Liver (tissue), 9 donors: ENCODE measurements around the gene CHL1. TPM values are rescaled to one million over a fixed set of nuclear protein-coding genes. Genes with fewer than 3 reads are reported as not detected.

ENCODE experiments used
- DNase-seq: peaks from one replicate; pipeline ENCODE4 v3.0.0-alpha.2; 2017; ENCODE audit warnings: low spot score
- H3K27ac ChIP-seq, 2 donors: one replicate each; pipeline ENCODE4 v1.7.0; 2013; ENCODE audit warnings: inconsistent platforms in 2 of 2, low read length in 2 of 2, control low read depth in 1 of 2, low read depth in 1 of 2, mild to moderate bottlenecking in 1 of 2
- H3K27me3 ChIP-seq, 4 donors: one replicate each; pipeline versions ENCODE4 v1.6.1 to v1.7.0; 2013; ENCODE audit warnings: low read length in 3 of 4, inconsistent platforms in 1 of 4, mild to moderate bottlenecking in 1 of 4, moderate library complexity in 1 of 4; ENCODE audit not compliant: control insufficient read depth in 4 of 4, insufficient read depth in 4 of 4
- H3K36me3 ChIP-seq, 4 donors: one replicate each; pipeline versions ENCODE4 v1.6.1 to v1.7.0; 2013; ENCODE audit warnings: low read length in 3 of 4, mild to moderate bottlenecking in 3 of 4, low read depth in 1 of 4, moderate library complexity in 1 of 4; ENCODE audit not compliant: control insufficient read depth in 4 of 4, insufficient read depth in 3 of 4
- H3K4me1 ChIP-seq, 4 donors: one replicate each; pipeline versions ENCODE4 v1.6.1 to v1.7.0; 2013; ENCODE audit warnings: low read length in 3 of 4, mild to moderate bottlenecking in 3 of 4, moderate library complexity in 1 of 4; ENCODE audit not compliant: control insufficient read depth in 4 of 4, insufficient read depth in 4 of 4
- H3K4me3 ChIP-seq, 3 donors: one replicate each; pipeline versions ENCODE4 v1.6.1 to v1.7.0; 2013; ENCODE audit warnings: low read length in 3 of 3, control low read depth in 1 of 3, low read depth in 1 of 3, mild to moderate bottlenecking in 1 of 3
- H3K9ac ChIP-seq, 2 donors: one replicate each; pipeline ENCODE4 v1.7.0; 2013; ENCODE audit warnings: low read length in 2 of 2, mild to moderate bottlenecking in 2 of 2, moderate library complexity in 2 of 2, control low read depth in 1 of 2, low read depth in 1 of 2
- H3K9me3 ChIP-seq, 4 donors: one replicate each; pipeline versions ENCODE4 v1.6.1 to v1.7.0; 2013; ENCODE audit warnings: low read length in 3 of 4; ENCODE audit not compliant: control insufficient read depth in 4 of 4
- FOXA2 ChIP-seq: IDR thresholded peaks from 2 replicates; pipeline ENCODE4 v1.6.1; 2016; ENCODE audit warnings: antibody characterized with exemption
- GABPA ChIP-seq, 2 donors: IDR thresholded peaks in 1 of 2; conservative IDR thresholded peaks in 1 of 2; 2 replicates each; pipeline ENCODE4 v1.6.1; 2016; ENCODE audit warnings: antibody characterized with exemption in 2 of 2, mild to moderate bottlenecking in 1 of 2, moderate library complexity in 1 of 2
- HNF4A ChIP-seq, 2 donors: conservative IDR thresholded peaks; 2 replicates each; pipeline ENCODE4 v1.6.1; 2016; ENCODE audit warnings: antibody characterized with exemption in 2 of 2, mild to moderate bottlenecking in 2 of 2
- HNF4G ChIP-seq: IDR thresholded peaks from 2 replicates; pipeline ENCODE4 v1.6.1; 2016; ENCODE audit warnings: antibody characterized with exemption
- RAD21 ChIP-seq, 2 donors: IDR thresholded peaks; 2 replicates each; pipeline ENCODE4 v1.6.1; 2016; ENCODE audit warnings: antibody characterized with exemption in 2 of 2, mild to moderate bottlenecking in 2 of 2
- RXRA ChIP-seq, 2 donors: IDR thresholded peaks; 2 replicates each; pipeline ENCODE4 v1.6.1; 2017 to 2018; ENCODE audit warnings: antibody characterized with exemption in 2 of 2, mild to moderate bottlenecking in 1 of 2
- SP1 ChIP-seq: IDR thresholded peaks from 2 replicates; pipeline ENCODE4 v1.6.1; 2018; ENCODE audit warnings: antibody characterized with exemption, mild to moderate bottlenecking
- TAF1 ChIP-seq: conservative IDR thresholded peaks from 2 replicates; pipeline ENCODE4 v1.6.1; 2016; ENCODE audit warnings: antibody characterized with exemption, mild to moderate bottlenecking
- YY1 ChIP-seq: IDR thresholded peaks from 2 replicates; pipeline ENCODE4 v1.6.1; 2016; ENCODE audit warnings: antibody characterized with exemption, mild to moderate bottlenecking
- WGBS: extraction: QIAGEN DNeasy Blood & Tissue Kit; methylation state at CpG from one replicate; pipeline ENCODE4 v1.1.7; 2013; 5-methylcytosine and 5-hydroxymethylcytosine counted together
- polyA plus RNA-seq, 2 donors: library from polyadenylated mRNA; stranded (reverse) in 1 of 2; unstranded in 1 of 2; fragments of 200-250 nt in 1 of 2; fragments of >200 nt in 1 of 2; fragmentation: Nextera tagmentation in 1 of 2; extraction: Ambion mirVana in 1 of 2; gene quantifications; one replicate each; pipeline versions ENCODE4 v1.2.1 to v1.2.3, GENCODE V29; 2013 to 2015
- total RNA-seq, 2 donors: library from RNA; depleted of rRNA; stranded (reverse); fragments of >200 nt; gene quantifications; one replicate each; pipeline ENCODE4 v1.2.3, GENCODE V29; 2014
- TF ChIP-seq, protein P1 (sequence below): IDR thresholded peaks from 2 replicates; pipeline ENCODE4 v1.6.1; 2016; ENCODE audit warnings: antibody characterized with exemption
- TF ChIP-seq, protein P2 (sequence below): fragments of 150-350 bp; IDR thresholded peaks from 2 replicates; pipeline ENCODE4 v1.5.1; 2017; ENCODE audit warnings: improper control_type of control experiment, low read depth, low read length; ENCODE audit not compliant: missing input control
- TF ChIP-seq, protein P3 (sequence below): IDR thresholded peaks from 2 replicates; pipeline ENCODE4 v1.6.1; 2016; ENCODE audit warnings: antibody characterized with exemption
- donor health status: healthy.
- donor health status: healthy.
- donor health status: healthy.
- donor health status: healthy.
- donor health status: healthy.

The CHL1 gene
- total and polyA plus RNA-seq, 4 donors = 0.03 to 8.1 (median 0.66) TPM

DNA sequence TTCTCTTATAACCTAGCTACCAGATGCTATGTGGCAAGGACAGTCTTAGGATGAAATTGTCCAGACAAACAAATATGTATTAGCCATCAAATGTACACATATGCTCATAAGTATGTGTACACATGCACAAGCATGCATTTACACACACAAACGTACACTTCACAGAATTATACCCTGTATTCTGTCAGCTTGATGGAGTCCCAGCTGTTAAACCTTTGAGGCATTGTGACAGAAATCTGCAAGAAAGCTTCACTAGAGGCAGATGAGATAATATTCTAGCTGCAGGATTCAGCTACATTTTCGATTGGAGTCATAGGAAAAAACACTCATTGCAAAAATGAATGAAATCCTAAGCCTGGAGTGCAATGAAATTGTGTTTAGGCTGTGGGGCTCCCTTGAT, 110.6 kb downstream of the CHL1 start:
- no peak for TF ChIP-seq SP1
- no peak for TF ChIP-seq GABPA (IDR thresholded peaks at IDR 0.05 in 1 of 2, conservative IDR thresholded peaks at IDR 0.05 in 1 of 2)
- no peak for TF ChIP-seq RAD21 (IDR thresholded peaks at IDR 0.05)
- no peak for TF ChIP-seq TAF1
- TF ChIP-seq FOXA2 = no peak
- no peak for TF ChIP-seq HNF4G
- TF ChIP-seq, protein P1, sequence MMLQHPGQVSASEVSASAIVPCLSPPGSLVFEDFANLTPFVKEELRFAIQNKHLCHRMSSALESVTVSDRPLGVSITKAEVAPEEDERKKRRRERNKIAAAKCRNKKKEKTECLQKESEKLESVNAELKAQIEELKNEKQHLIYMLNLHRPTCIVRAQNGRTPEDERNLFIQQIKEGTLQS = no peak
- TF ChIP-seq RXRA (IDR thresholded peaks at IDR 0.05) = no peak
- TF ChIP-seq, protein P2, sequence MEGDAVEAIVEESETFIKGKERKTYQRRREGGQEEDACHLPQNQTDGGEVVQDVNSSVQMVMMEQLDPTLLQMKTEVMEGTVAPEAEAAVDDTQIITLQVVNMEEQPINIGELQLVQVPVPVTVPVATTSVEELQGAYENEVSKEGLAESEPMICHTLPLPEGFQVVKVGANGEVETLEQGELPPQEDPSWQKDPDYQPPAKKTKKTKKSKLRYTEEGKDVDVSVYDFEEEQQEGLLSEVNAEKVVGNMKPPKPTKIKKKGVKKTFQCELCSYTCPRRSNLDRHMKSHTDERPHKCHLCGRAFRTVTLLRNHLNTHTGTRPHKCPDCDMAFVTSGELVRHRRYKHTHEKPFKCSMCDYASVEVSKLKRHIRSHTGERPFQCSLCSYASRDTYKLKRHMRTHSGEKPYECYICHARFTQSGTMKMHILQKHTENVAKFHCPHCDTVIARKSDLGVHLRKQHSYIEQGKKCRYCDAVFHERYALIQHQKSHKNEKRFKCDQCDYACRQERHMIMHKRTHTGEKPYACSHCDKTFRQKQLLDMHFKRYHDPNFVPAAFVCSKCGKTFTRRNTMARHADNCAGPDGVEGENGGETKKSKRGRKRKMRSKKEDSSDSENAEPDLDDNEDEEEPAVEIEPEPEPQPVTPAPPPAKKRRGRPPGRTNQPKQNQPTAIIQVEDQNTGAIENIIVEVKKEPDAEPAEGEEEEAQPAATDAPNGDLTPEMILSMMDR = no peak
- no peak for TF ChIP-seq HNF4A (conservative IDR thresholded peaks at IDR 0.05)
- H3K27ac ChIP-seq = no peak overlapping the region
- no peaks in the 10 kb centered on the region for H3K27me3 ChIP-seq
- WGBS = 41% methylated on average over 2 of the region's 2 CpGs
- no peaks in the 10 kb centered on the region for H3K9me3 ChIP-seq
- H3K9ac ChIP-seq = no peak overlapping the region
- no peak for DNase-seq
- H3K4me3 ChIP-seq = no peak overlapping the region
- no peaks in the 10 kb centered on the region for H3K36me3 ChIP-seq
- H3K4me1 ChIP-seq = peaks cover 0 to 2% (median 0%) of the 10 kb centered on the region in 4 donors

DNA sequence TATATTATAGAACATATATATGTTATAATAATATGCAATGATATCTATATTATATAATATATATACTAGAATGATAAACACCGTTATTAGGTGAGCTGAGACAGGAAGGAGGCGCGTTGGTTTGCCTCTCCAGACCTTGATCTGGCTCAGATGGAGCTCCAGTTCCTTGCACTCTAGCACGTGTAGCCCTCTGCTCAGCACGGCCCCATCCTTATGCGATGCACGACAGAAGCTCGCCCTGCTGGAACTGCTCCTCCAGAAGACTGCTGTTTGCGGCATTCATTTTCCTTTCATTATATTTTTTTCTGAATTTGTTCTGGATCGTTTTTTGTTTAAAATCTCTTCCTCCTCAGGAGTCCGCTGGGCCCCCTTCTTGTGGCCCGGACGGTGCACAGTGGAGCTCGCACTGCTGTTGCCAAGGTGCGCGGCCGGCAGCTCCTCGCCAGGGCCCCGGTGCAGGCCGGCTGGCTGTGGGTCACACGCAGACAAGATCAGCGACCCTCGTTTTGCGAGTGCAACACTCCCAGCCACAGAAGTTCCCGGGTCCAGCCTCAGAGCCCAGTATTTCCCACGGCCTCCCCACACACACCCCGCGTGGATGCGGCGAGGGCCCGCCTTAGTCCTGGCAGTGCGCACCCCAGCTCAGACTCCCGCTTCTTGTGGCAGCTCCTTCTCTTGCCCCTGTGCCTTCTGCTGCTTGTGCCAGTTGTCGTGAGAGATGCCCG, 112.2 kb downstream of the CHL1 start:
- 28% methylated on average over 35 of the region's 35 CpGs for WGBS
- peaks cover 0 to 2% (median 0%) of the 10 kb centered on the region in 4 donors for H3K4me1 ChIP-seq
- H3K36me3 ChIP-seq = no peaks in the 10 kb centered on the region
- no peak overlapping the region for H3K27ac ChIP-seq
- DNase-seq = no peak
- TF ChIP-seq HNF4G = no peak
- TF ChIP-seq YY1 = no peak
- H3K9me3 ChIP-seq = no peaks in the 10 kb centered on the region
- no peaks in the 10 kb centered on the region for H3K27me3 ChIP-seq
- H3K4me3 ChIP-seq = no peak overlapping the region
- no peak overlapping the region for H3K9ac ChIP-seq

DNA sequence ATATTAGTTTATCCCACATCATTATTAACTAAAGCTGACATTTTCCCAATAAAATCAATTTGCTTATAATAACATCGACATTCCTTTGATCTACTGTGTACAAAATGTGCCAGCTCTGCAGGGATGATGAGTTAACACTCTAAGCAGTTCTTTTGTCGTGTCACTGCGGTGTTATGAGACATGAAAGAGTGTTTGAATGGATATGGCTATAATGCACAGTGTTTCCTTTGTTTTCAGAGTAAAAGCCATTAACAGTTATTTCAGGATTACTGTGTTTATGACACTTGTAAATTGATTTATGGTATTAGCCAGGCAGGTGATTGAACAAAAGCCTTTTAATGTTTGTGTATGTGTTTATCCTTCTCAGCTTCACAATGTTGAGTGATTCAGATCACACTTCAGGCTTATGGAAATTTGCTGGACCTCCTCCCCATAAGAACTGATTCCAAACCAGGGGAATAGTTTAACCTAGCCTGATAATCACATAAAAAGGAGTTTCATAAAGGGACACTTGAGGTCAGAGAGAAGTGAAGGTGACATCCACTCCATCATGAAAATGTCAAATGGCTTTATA, 115.7 kb downstream of the CHL1 start:
- Histone ChIP-seq H3K4me1 (peaks cover 0 to 2% (median 0%) of the 10 kb centered on the region in 4 donors), H3K36me3 (no peaks in the 10 kb centered on the region), H3K9ac (no peak overlapping the region), H3K9me3 (no peaks in the 10 kb centered on the region), H3K27me3 (no peaks in the 10 kb centered on the region), H3K4me3 (no peak overlapping the region), H3K27ac (no peak overlapping the region)
- 63% methylated on average over 3 of the region's 3 CpGs for WGBS
- DNase-seq = no peak
- TF ChIP-seq, protein P3, sequence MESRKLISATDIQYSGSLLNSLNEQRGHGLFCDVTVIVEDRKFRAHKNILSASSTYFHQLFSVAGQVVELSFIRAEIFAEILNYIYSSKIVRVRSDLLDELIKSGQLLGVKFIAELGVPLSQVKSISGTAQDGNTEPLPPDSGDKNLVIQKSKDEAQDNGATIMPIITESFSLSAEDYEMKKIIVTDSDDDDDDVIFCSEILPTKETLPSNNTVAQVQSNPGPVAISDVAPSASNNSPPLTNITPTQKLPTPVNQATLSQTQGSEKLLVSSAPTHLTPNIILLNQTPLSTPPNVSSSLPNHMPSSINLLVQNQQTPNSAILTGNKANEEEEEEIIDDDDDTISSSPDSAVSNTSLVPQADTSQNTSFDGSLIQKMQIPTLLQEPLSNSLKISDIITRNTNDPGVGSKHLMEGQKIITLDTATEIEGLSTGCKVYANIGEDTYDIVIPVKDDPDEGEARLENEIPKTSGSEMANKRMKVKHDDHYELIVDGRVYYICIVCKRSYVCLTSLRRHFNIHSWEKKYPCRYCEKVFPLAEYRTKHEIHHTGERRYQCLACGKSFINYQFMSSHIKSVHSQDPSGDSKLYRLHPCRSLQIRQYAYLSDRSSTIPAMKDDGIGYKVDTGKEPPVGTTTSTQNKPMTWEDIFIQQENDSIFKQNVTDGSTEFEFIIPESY = no peak
- no peak for TF ChIP-seq HNF4A (conservative IDR thresholded peaks at IDR 0.05)
- TF ChIP-seq RAD21 (IDR thresholded peaks at IDR 0.05) = no peak
- TF ChIP-seq, protein P2 = no peak
